ENCODE results near the gene MYO1E. TPM values are rescaled to one million over a fixed set of nuclear protein-coding genes. Genes with fewer than 3 reads are reported as not detected.
A peak's percentile ranks its signal among the peaks of the same experiment; 100 is the strongest.

The MYO1E gene
- total RNA-seq, 4 donors from 2014 or later: 131 to 388 (median 345) TPM

DNA sequence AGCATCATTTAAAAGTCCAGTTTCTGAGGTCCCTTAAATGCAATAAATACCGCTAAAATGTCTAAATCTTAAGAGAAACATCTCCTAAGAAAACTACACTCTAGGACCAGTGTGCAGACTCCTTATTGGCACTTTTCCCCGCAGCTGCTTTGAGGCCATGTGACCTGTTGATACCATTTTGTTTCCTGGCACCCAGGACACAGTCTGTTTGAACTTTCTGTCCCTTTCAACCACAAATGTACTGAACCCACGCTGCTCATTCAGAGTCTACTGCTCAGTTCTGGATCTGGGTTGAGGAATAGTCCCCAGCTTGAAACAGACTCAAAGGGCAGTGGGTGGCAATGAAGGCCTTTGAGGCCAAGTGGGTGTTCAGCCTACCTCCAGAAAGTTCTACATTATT, 148.9 kb downstream of the MYO1E start:
- TF ChIP-seq POLR2A (IDR thresholded peaks at IDR 0.05): no peak
- no peak for TF ChIP-seq POLR2AphosphoS5 (IDR thresholded peaks at IDR 0.05)
- no peak for TF ChIP-seq EP300 (IDR thresholded peaks at IDR 0.05; ENCODE audit: low read depth)
- TF ChIP-seq, protein P1, sequence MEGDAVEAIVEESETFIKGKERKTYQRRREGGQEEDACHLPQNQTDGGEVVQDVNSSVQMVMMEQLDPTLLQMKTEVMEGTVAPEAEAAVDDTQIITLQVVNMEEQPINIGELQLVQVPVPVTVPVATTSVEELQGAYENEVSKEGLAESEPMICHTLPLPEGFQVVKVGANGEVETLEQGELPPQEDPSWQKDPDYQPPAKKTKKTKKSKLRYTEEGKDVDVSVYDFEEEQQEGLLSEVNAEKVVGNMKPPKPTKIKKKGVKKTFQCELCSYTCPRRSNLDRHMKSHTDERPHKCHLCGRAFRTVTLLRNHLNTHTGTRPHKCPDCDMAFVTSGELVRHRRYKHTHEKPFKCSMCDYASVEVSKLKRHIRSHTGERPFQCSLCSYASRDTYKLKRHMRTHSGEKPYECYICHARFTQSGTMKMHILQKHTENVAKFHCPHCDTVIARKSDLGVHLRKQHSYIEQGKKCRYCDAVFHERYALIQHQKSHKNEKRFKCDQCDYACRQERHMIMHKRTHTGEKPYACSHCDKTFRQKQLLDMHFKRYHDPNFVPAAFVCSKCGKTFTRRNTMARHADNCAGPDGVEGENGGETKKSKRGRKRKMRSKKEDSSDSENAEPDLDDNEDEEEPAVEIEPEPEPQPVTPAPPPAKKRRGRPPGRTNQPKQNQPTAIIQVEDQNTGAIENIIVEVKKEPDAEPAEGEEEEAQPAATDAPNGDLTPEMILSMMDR (IDR thresholded peaks at IDR 0.05): no peak
- intact Hi-C loops (cut with DNase I; ENCODE audit: low total_unique reads) (no loop called here), in situ Hi-C loops (cut with MboI; ENCODE audit: low pct_ligation_motif_present in 1 of 4, low pct_unique_long_range_greater_than_20kb in 1 of 4, low sequenced_read_pairs in 3 of 4) (loop anchor here in 1 of 4 donors (25.0 kb wide), 1 partner anchor 411 kb away; no protein-coding TSS in a partner anchor)
- Histone ChIP-seq H3K4me3 (no peak overlapping the region), H3K27me3 (no peaks in the 10 kb centered on the region), H3K27ac (no peak overlapping the region), H3K9me3 (no peaks in the 10 kb centered on the region), H3K4me1 (peaks cover 0 to 7% (median 2%) of the 10 kb centered on the region in 4 donors), H3K36me3 (peaks cover 0 to 8% (median 0%) of the 10 kb centered on the region in 4 donors)
- WGBS, 2 donors (ENCODE audit: low coverage in 1 of 2): 82% methylated on average over 3 of the region's 3 CpGs; no CpG with 5 or more reads in 1 of the 2 donors
- no peak for DNase-seq

DNA sequence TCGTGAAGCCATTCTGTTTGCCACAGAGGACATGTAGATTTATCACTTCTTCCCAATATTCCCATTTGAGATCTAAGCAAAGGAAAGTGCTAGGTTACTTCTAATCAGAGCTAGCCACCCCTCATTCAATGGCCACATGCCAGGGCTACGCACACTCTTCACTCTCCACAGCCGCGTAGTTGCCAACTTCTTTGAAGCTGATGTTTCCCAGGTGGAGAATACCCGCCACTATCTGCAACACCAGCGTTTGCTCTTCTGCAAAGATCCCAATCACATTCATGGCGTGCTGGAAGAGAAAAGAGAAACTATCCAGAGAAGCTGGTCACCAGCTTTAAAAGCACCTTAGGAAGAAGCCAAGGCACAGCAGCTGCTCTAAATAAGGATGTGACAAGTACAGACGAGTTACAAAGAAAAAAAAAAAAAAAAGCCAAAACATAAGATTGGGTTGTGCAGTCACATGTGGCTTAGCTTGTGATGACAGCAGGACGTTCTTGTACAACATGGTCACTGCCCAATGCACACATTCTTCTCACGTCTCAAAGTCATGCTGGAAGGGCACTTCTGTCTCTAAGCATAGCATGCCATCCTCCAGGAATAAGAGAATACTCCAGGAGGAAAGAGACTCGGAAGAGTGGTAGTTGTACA, 149.6 kb downstream of the MYO1E start:
- Histone ChIP-seq H3K4me1 (peaks cover 0 to 7% (median 2%) of the 10 kb centered on the region in 4 donors), H3K27me3 (no peaks in the 10 kb centered on the region), H3K36me3 (peaks cover 0 to 10% (median 0%) of the 10 kb centered on the region in 4 donors), H3K9me3 (no peaks in the 10 kb centered on the region), H3K27ac (no peak overlapping the region), H3K4me3 (no peak overlapping the region)
- 73 to 83% methylated on average over 9 to 11 of the region's 11 CpGs for WGBS, 2 donors (ENCODE audit: low coverage in 1 of 2)
- in situ Hi-C loops (cut with MboI; ENCODE audit: low pct_ligation_motif_present in 1 of 4, low pct_unique_long_range_greater_than_20kb in 1 of 4, low sequenced_read_pairs in 3 of 4): loop anchor here in 1 of 4 donors (25.0 kb wide), 1 partner anchor 411 kb away; no protein-coding TSS in a partner anchor
- no peak for DNase-seq
- no peak for TF ChIP-seq POLR2A (IDR thresholded peaks at IDR 0.05)
- TF ChIP-seq, protein P1 (IDR thresholded peaks at IDR 0.05): no peak
- no peak for TF ChIP-seq EP300 (IDR thresholded peaks at IDR 0.05; ENCODE audit: low read depth)
- intact Hi-C loops (cut with DNase I; ENCODE audit: low total_unique reads): no loop called here

DNA sequence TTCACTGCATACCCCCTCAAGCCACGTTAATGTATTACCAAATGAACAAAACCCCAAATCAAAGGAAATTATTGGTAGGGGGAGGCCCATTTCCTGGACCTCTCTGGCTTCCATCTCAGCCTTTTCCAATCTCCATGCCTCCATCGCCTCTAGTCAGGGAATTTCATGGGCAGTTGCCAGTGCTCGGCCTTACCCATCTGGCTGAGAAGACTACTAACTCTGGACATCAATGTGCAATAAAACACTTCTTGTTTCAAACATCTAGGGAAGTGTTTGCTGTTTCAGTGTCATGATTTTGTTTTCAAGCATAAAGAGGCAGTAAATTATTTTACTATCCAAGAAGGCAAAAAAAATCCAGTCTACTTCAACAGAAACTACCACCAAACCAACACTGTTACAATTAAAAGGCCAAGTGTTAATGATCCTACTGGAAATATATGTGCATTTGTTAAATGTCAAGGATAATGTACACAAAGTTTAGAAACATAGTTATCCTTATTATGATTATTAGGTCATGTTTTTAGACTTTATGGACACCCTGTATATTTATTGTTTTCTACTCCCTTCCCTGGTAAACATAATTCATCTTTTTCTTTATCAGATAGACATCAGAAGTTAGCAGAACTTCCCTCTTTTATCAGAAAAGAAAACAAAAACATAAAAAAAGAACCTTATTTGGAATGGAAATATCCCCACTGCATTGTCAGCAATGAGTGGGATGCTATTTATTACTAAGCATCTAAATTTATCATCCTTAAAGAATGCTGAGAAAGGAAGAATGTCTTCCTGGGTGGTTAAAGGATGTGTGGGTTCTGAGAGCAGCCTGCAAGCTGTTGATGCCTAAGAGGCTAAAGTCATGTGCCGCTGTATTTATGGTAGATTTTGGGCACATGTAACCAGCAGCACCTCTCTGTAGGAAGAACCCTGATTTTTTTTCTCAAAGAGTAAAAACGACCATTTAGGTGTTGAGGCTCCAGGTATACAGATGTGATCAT, 150.9 kb downstream of the MYO1E start:
- DNase-seq: no peak
- peak overlapping the region in 1 of 4 donors; percentile 16 for H3K27ac ChIP-seq
- WGBS, 2 donors (ENCODE audit: low coverage in 1 of 2): 74 to 83% methylated on average over 5 of the region's 5 CpGs
- intact Hi-C loops (cut with DNase I; ENCODE audit: low total_unique reads): no loop called here
- peaks cover 0 to 13% (median 2%) of the 10 kb centered on the region in 4 donors for H3K36me3 ChIP-seq
- no peaks in the 10 kb centered on the region for H3K27me3 ChIP-seq
- in situ Hi-C loops (cut with MboI; ENCODE audit: low pct_ligation_motif_present in 1 of 4, low pct_unique_long_range_greater_than_20kb in 1 of 4, low sequenced_read_pairs in 3 of 4): loop anchor here in 1 of 4 donors (25.0 kb wide), 1 partner anchor 410 kb away; no protein-coding TSS in a partner anchor
- peaks cover 0 to 7% (median 2%) of the 10 kb centered on the region in 4 donors for H3K4me1 ChIP-seq
- H3K4me3 ChIP-seq: no peak overlapping the region
- TF ChIP-seq POLR2AphosphoS5 (IDR thresholded peaks at IDR 0.05): peak in 1 of 3 donors; percentile 6
- TF ChIP-seq POLR2A (IDR thresholded peaks at IDR 0.05): no peak
- TF ChIP-seq, protein P1 (IDR thresholded peaks at IDR 0.05): no peak
- no peak for TF ChIP-seq EP300 (IDR thresholded peaks at IDR 0.05; ENCODE audit: low read depth)
- no peaks in the 10 kb centered on the region for H3K9me3 ChIP-seq

DNA sequence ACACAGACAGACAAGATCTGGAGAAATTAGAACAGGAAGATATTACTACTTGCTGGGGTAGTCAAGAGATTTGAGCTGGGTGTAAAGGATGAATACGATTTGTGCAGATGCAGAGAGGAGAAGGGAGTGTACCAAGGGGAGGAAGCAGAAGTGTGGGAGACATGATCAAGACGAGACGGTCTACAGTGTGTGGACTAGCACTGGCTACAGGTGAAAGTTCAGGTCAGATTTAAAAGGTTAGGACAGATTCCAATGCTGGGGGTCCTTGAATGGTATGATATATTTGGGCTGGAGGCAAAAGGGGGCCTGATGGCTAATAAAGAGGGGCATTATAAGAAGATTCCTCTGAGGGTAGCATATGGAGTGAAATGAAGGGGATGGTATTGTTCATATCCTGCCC, 154.0 kb downstream of the MYO1E start:
- no peak overlapping the region for H3K27ac ChIP-seq
- in situ Hi-C loops (cut with MboI; ENCODE audit: low pct_ligation_motif_present in 1 of 4, low pct_unique_long_range_greater_than_20kb in 1 of 4, low sequenced_read_pairs in 3 of 4): loop anchor here in 1 of 4 donors (25.0 kb wide), 1 partner anchor 406 kb away; no protein-coding TSS in a partner anchor
- H3K4me3 ChIP-seq: no peak overlapping the region

More for the DNA sequence above, 154.0 kb downstream of the MYO1E start:
- Histone ChIP-seq H3K4me1 (peaks cover 0 to 5% (median 2%) of the 10 kb centered on the region in 4 donors), H3K36me3 (peaks cover 0 to 13% (median 6%) of the 10 kb centered on the region in 4 donors), H3K27me3 (no peaks in the 10 kb centered on the region), H3K9me3 (no peaks in the 10 kb centered on the region)
- intact Hi-C loops (cut with DNase I; ENCODE audit: low total_unique reads): no loop called here
- WGBS, 2 donors (ENCODE audit: low coverage in 1 of 2): 85 to 91% methylated on average over 3 of the region's 3 CpGs
- TF ChIP-seq POLR2A (IDR thresholded peaks at IDR 0.05) (no peak), EP300 (IDR thresholded peaks at IDR 0.05; ENCODE audit: low read depth) (no peak), POLR2AphosphoS5 (IDR thresholded peaks at IDR 0.05) (no peak)
- TF ChIP-seq, protein P1 (IDR thresholded peaks at IDR 0.05): no peak
- DNase-seq: no peak

All from transverse colon (tissue), 4 donors.